ENCODE results near the gene COL9A2. TPM values are rescaled to one million over a fixed set of nuclear protein-coding genes. Genes with fewer than 3 reads are reported as not detected.
A peak's percentile ranks its signal among the peaks of the same experiment; 100 is the strongest.
"Not testable (repeated sequence)": the region's sequence is repeated elsewhere in the genome, so short reads cannot be mapped to it uniquely, and the experiment has no call there.

The COL9A2 gene
- total RNA-seq, 5 donors from 2014 or later (not counting 1 experiment from before 2014, with no cell fraction given): 3.5 to 4.6 (median 3.8) TPM

DNA sequence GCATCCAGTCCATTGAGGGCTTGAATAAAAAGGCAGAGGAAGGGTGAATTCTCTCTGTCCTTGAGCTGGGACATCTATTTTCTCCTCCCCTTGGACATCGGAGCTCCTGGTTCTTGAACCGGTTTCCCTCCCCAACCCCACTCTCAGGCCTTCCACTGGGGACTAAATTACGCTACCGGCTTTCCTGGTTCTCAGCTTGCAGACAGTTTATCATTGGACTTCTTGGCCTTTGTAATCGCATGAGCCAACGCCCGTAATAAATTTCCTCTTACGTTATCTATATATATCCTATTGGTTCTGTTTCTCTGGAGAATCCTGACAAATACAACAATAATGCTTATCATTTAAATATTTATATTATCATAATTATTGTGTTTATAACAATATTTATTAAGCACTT is 20.4 kb upstream of the COL9A2 start:
- Mint-ChIP-seq H3K4me1 (peaks cover 30 to 39% (median 31%) of the 10 kb centered on the region in 3 donors), H3K36me3 (no peaks in the 10 kb centered on the region), H3K9me3 (no peaks in the 10 kb centered on the region), H3K4me3 (no peak overlapping the region), H3K27ac (no peak overlapping the region), H3K27me3 (peaks cover 0 to 2% of the 10 kb centered on the region in 2 donors)
- H3K9me3 ChIP-seq: no peaks in the 10 kb centered on the region
- CTCF ChIA-PET: interaction anchor here (0.6 to 6.1 kb wide), 14 partner anchors 16 to 249 kb away, joined by 3 to 75 read pairs (median 11); no protein-coding TSS in a partner anchor
- POLR2A ChIA-PET: interaction anchor here in 1 of 2 donors (1.0 kb wide), 1 partner anchor 47 kb away, joined by 3 read pairs; no protein-coding TSS in a partner anchor
- no peaks in the 10 kb centered on the region for H3K27me3 ChIP-seq (replicated peaks in 1 of 2; ENCODE audit: control insufficient read depth in 2 of 2, extremely low read depth in 1 of 2, insufficient read depth in 2 of 2, low read length in 1 of 2)
- H3K36me3 ChIP-seq (ENCODE audit: control insufficient read depth in 2 of 2, extremely low read depth in 1 of 2, insufficient read depth in 1 of 2, low read length in 1 of 2): no peaks in the 10 kb centered on the region
- peaks cover 0 to 18% of the 10 kb centered on the region in 2 experiments for H3K4me1 ChIP-seq (ENCODE audit: control insufficient read depth in 1 of 2, extremely low read depth in 1 of 2, insufficient read depth in 2 of 2, low read length in 2 of 2)
- DNase-seq: no peak
- no peak for ATAC-seq (replicated peaks in 1 of 4)
- H3K27ac ChIP-seq (ENCODE audit: low read length): no peak overlapping the region
- no peak overlapping the region for H3K4me3 ChIP-seq (ENCODE audit: control insufficient read depth in 1 of 2, extremely low read depth in 1 of 2, low read length in 1 of 2)
- 100% methylated on average over 2 of the region's 8 CpGs for WGBS (ENCODE audit: insufficient coverage)

DNA sequence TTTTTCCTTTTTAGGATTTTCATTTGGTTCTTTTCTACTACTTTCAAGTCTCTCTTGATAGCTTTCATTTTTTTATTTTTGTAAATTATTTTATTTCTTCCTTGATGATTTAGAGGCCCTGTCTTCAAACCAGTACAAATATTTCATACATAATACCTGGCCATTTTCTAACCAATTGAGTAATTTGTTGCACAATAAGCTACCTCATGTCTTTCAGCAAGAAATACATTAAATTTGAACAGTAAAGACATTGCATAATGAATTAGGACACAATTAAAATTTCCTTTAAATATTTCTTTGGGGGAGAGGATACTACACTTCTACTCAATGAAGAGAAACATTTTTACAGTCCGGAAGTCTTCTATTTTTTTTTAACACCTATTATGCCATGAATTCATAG is 15.6 kb upstream of the COL9A2 start:
- no CpG with 5 or more reads among the region's 1 CpG for WGBS (ENCODE audit: insufficient coverage)
- no peaks in the 10 kb centered on the region for H3K36me3 Mint-ChIP-seq
- no peak overlapping the region for H3K4me3 Mint-ChIP-seq
- Histone ChIP-seq H3K9me3 (no peaks in the 10 kb centered on the region), H3K27ac (ENCODE audit: low read length) (no peak overlapping the region), H3K27me3 (replicated peaks in 1 of 2; ENCODE audit: control insufficient read depth in 2 of 2, extremely low read depth in 1 of 2, insufficient read depth in 2 of 2, low read length in 1 of 2) (no peaks in the 10 kb centered on the region), H3K4me3 (ENCODE audit: control insufficient read depth in 1 of 2, extremely low read depth in 1 of 2, low read length in 1 of 2) (no peak overlapping the region), H3K4me1 (ENCODE audit: control insufficient read depth in 1 of 2, extremely low read depth in 1 of 2, insufficient read depth in 2 of 2, low read length in 2 of 2) (no peaks in the 10 kb centered on the region), H3K36me3 (ENCODE audit: control insufficient read depth in 2 of 2, extremely low read depth in 1 of 2, insufficient read depth in 1 of 2, low read length in 1 of 2) (no peaks in the 10 kb centered on the region)
- ChIA-PET CTCF (no interaction called here), POLR2A (no interaction called here)
- DNase-seq: no peak
- H3K27me3 Mint-ChIP-seq: peaks cover 0 to 2% of the 10 kb centered on the region in 2 donors
- no peaks in the 10 kb centered on the region for H3K4me1 Mint-ChIP-seq
- no peak for ATAC-seq (replicated peaks in 1 of 4)
- no peaks in the 10 kb centered on the region for H3K9me3 Mint-ChIP-seq
- H3K27ac Mint-ChIP-seq: no peak overlapping the region

DNA sequence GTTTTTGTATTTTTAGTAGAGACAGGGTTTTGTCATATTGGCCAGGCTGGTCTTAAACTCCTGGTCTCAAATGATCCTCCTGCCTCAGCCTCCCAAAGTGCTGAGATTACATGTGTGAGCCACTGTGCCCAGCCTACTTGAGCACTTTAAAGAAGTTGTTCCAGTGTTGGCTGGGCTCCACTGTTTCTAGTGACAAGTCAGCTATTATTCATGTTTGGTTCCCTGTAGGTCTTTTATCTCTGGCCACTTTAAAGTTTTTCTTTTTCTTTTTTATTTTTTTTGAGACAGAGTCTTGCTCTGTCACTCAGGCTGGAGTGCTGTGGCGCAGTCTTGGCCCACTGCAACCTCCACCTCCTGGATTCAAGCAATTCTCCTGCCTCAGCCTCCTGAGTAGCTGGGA is 14.3 kb upstream of the COL9A2 start:
- H3K4me3 ChIP-seq (ENCODE audit: control insufficient read depth in 1 of 2, extremely low read depth in 1 of 2, low read length in 1 of 2); ATAC-seq (replicated peaks in 1 of 4); POLR2A ChIA-PET; H3K27ac Mint-ChIP-seq; H3K27me3 ChIP-seq (replicated peaks in 1 of 2; ENCODE audit: control insufficient read depth in 2 of 2, extremely low read depth in 1 of 2, insufficient read depth in 2 of 2, low read length in 1 of 2); H3K4me1 ChIP-seq (ENCODE audit: control insufficient read depth in 1 of 2, extremely low read depth in 1 of 2, insufficient read depth in 2 of 2, low read length in 2 of 2); H3K9me3 ChIP-seq; H3K9me3 Mint-ChIP-seq; DNase-seq; H3K27me3 Mint-ChIP-seq; H3K27ac ChIP-seq (ENCODE audit: low read length); H3K36me3 ChIP-seq (ENCODE audit: control insufficient read depth in 2 of 2, extremely low read depth in 1 of 2, insufficient read depth in 1 of 2, low read length in 1 of 2); H3K4me3 Mint-ChIP-seq; H3K4me1 Mint-ChIP-seq; H3K36me3 Mint-ChIP-seq: not testable (repeated sequence)
- WGBS (ENCODE audit: insufficient coverage): no CpG with 5 or more reads among the region's 1 CpG
- CTCF ChIA-PET: interaction anchor here (0.6 to 1.0 kb wide), 2 partner anchors 56 to 78 kb away, joined by 3 to 6 read pairs; no protein-coding TSS in a partner anchor

DNA sequence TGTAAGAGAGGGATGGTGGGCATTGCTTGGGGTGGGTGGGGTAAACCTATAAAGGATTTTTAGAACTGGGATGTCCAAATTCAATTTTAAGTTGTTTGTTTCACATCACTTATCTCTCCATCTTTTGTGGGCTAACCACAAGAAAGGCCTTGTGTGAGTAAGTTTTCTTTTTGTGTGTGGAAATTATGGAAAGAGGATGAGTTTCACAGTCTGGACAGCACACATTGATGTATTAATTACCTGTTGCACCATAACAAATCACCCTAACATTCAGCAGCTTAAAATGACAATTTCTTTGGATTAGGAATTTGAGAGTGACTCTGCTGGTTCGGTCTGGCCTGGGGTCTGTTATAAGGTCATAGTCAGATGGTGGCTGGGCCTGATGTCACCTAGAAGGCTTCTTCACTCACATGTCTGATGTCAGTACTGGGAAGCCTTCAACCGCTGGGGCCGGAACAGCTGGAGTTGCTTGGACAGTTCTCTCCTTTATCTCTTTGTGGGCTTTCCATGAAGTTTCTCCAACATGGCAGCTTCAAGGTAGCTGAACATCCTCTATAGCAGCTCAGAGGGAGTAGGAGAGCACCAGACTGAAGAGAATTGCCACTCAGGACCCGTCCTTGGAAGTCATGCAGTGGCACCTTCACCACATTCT is 2.0 kb upstream of the COL9A2 start:
- H3K4me1 ChIP-seq (ENCODE audit: control insufficient read depth in 1 of 2, extremely low read depth in 1 of 2, insufficient read depth in 2 of 2, low read length in 2 of 2): peaks cover 8 to 28% of the 10 kb centered on the region in 2 experiments
- no peaks in the 10 kb centered on the region for H3K9me3 ChIP-seq
- ChIA-PET CTCF (interaction anchor here (0.7 kb wide), 2 partner anchors 19 to 119 kb away, joined by 3 to 5 read pairs; no protein-coding TSS in a partner anchor), POLR2A (interaction anchor here (0.6 to 0.7 kb wide), 2 partner anchors 94 to 172 kb away, joined by 4 to 19 read pairs; no protein-coding TSS in a partner anchor)
- Mint-ChIP-seq H3K9me3 (no peaks in the 10 kb centered on the region), H3K4me3 (peak overlapping the region in 1 of 3 donors; percentile 8), H3K4me1 (peaks cover 25 to 35% (median 26%) of the 10 kb centered on the region in 3 donors), H3K27me3 (peaks cover 9 to 10% of the 10 kb centered on the region in 2 donors), H3K36me3 (no peaks in the 10 kb centered on the region), H3K27ac (no peak overlapping the region)
- no peak overlapping the region for H3K4me3 ChIP-seq (ENCODE audit: control insufficient read depth in 1 of 2, extremely low read depth in 1 of 2, low read length in 1 of 2)
- H3K36me3 ChIP-seq (ENCODE audit: control insufficient read depth in 2 of 2, extremely low read depth in 1 of 2, insufficient read depth in 1 of 2, low read length in 1 of 2): no peaks in the 10 kb centered on the region
- DNase-seq (no peak), ATAC-seq (replicated peaks in 1 of 4) (no peak)
- WGBS (ENCODE audit: insufficient coverage): 90% methylated on average over 2 of the region's 4 CpGs
- peaks cover 2 to 33% of the 10 kb centered on the region in 2 experiments for H3K27me3 ChIP-seq (replicated peaks in 1 of 2; ENCODE audit: control insufficient read depth in 2 of 2, extremely low read depth in 1 of 2, insufficient read depth in 2 of 2, low read length in 1 of 2)
- no peak overlapping the region for H3K27ac ChIP-seq (ENCODE audit: low read length)

DNA sequence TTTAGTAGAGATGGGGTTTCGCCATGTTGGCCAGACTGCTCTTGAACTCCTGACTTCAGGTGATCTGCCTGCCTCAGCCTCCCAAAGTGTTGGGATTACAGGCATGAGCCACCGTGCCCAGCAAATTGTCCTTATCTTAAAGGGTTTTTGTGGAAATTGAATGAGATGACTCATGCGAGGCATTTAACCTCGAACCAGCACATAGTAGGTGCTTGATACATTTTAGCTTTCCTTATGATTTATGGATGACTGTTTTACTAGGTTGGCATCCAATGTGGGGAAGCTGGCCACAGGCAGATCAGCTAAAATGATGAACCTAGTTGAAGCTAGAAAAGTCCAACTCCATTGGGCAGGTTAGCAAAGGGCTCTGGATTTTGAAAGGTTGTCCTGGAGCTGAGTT is 1.4 kb upstream of the COL9A2 start:
- Mint-ChIP-seq H3K4me3 (no peak overlapping the region), H3K36me3 (no peaks in the 10 kb centered on the region), H3K27ac (no peak overlapping the region), H3K27me3 (peaks cover 9 to 10% of the 10 kb centered on the region in 2 donors), H3K4me1 (peaks cover 25 to 39% (median 30%) of the 10 kb centered on the region in 3 donors), H3K9me3 (no peaks in the 10 kb centered on the region)
- peaks cover 8 to 29% of the 10 kb centered on the region in 2 experiments for H3K4me1 ChIP-seq (ENCODE audit: control insufficient read depth in 1 of 2, extremely low read depth in 1 of 2, insufficient read depth in 2 of 2, low read length in 2 of 2)
- ChIA-PET CTCF (interaction anchor here (0.7 kb wide), 2 partner anchors 20 to 120 kb away, joined by 3 to 5 read pairs; no protein-coding TSS in a partner anchor), POLR2A (interaction anchor here (0.6 to 0.7 kb wide), 2 partner anchors 93 to 172 kb away, joined by 4 to 19 read pairs; no protein-coding TSS in a partner anchor)
- no peaks in the 10 kb centered on the region for H3K9me3 ChIP-seq
- peaks cover 2 to 33% of the 10 kb centered on the region in 2 experiments for H3K27me3 ChIP-seq (replicated peaks in 1 of 2; ENCODE audit: control insufficient read depth in 2 of 2, extremely low read depth in 1 of 2, insufficient read depth in 2 of 2, low read length in 1 of 2)
- DNase-seq (no peak), ATAC-seq (replicated peaks in 1 of 4) (no peak)
- 90% methylated on average over 1 of the region's 4 CpGs for WGBS (ENCODE audit: insufficient coverage)
- H3K27ac ChIP-seq (ENCODE audit: low read length): no peak overlapping the region
- H3K4me3 ChIP-seq (ENCODE audit: control insufficient read depth in 1 of 2, extremely low read depth in 1 of 2, low read length in 1 of 2): no peak overlapping the region
- no peaks in the 10 kb centered on the region for H3K36me3 ChIP-seq (ENCODE audit: control insufficient read depth in 2 of 2, extremely low read depth in 1 of 2, insufficient read depth in 1 of 2, low read length in 1 of 2)

DNA sequence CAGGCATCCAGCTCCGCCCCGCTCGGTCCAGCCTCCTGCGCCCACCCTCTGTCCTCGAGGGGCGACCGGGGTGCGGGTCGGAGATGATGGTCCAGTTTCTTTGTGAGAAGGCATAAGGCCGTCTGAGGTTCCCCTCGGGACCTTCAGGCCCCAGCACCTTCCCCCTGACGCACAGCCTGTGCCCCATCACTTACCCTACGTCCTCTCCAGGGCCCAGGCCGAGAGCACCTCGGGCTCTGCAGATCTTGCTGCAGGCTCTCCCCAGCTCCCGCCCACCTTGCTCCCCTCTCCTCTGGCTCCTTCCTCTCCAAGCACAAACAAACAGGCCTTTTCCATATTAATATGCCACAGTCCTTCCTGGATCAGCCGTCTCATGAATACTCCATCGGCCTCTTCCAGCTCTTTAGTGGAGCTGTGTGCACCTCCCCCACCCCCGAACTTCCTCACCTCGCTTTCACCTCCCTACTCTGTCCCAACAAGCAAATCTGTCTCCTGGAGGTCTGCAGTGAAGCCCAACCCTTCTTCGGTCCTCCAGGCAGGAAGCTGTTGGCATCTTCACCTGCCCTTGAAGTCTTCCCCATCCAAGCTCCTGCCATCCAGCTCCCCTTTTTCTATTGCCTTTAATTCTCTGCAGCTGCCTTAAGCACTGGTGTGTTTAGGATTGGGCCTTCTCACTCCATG is 448 bp upstream of the COL9A2 start:
- H3K36me3 ChIP-seq (ENCODE audit: control insufficient read depth in 2 of 2, extremely low read depth in 1 of 2, insufficient read depth in 1 of 2, low read length in 1 of 2): no peaks in the 10 kb centered on the region
- Mint-ChIP-seq H3K9me3 (no peaks in the 10 kb centered on the region), H3K27ac (no peak overlapping the region), H3K36me3 (no peaks in the 10 kb centered on the region), H3K27me3 (peaks cover 9 to 10% of the 10 kb centered on the region in 2 donors), H3K4me1 (peaks cover 31 to 47% (median 39%) of the 10 kb centered on the region in 3 donors), H3K4me3 (peak overlapping the region; percentile 61 to 90 (median 70))
- ChIA-PET CTCF (interaction anchor here in 1 of 2 donors (2.6 kb wide), 1 partner anchor 68 kb away, joined by 11 read pairs; no protein-coding TSS in a partner anchor), POLR2A (no interaction called here)
- ATAC-seq (replicated peaks in 1 of 4) (no peak), DNase-seq (no peak)
- no peaks in the 10 kb centered on the region for H3K9me3 ChIP-seq
- peaks cover 2 to 33% of the 10 kb centered on the region in 2 experiments for H3K27me3 ChIP-seq (replicated peaks in 1 of 2; ENCODE audit: control insufficient read depth in 2 of 2, extremely low read depth in 1 of 2, insufficient read depth in 2 of 2, low read length in 1 of 2)
- 73% methylated on average over 19 of the region's 21 CpGs for WGBS (ENCODE audit: insufficient coverage)
- H3K4me1 ChIP-seq (ENCODE audit: control insufficient read depth in 1 of 2, extremely low read depth in 1 of 2, insufficient read depth in 2 of 2, low read length in 2 of 2): peaks cover 12 to 39% of the 10 kb centered on the region in 2 experiments
- no peak overlapping the region for H3K27ac ChIP-seq (ENCODE audit: low read length)
- peak overlapping the region in 1 of 2 donors; percentile 18 for H3K4me3 ChIP-seq (ENCODE audit: control insufficient read depth in 1 of 2, extremely low read depth in 1 of 2, low read length in 1 of 2)
